ENCODE data around the gene PSME3.

PSME3 gene

DNA sequence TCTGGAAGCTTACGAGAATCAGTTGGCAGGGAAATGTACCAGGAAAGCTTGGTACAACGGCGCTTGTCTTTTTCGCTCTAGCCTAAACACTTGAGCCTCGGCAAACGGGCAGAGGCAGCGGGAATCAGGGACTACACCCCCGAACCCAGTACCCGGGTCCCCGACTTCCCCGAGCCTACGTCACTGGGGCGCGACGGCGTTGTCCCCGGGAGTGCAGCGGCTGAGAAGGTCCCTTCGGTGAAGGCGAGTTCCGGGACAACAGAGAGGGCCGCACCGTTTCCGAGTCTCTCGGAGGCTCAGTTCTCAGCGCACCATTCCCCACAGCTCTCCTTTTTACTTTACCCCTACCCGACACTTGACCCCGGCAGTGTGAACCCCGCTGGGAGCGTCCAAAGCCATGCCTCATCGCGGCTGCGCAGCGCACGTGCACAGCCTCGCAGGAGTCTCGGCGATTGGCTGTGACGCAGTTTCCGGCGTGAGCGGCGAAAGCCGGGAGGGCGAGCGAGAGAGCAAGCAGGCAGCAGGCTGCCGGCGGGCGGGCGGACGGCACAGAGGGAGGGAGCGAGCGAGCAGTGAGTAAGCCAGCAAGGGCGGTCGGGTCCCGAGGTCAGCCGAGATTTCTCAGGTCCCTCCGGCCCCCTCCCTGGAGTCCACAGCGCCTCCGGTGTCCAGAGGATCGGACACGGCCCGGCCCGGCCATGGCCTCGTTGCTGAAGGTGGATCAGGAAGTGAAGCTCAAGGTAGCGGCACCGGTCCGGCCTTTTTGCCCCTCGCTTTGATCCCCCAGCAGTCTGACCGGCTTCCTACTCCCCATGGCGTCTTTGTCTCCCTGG, at the start of gene PSME3:
TSS of gene PSME3 (plus strand) at position 464 of the 833 bp plus-strand sequence. CDS start at position 699, 235 bp downstream.
- DNase-seq: peak; percentile 94

GRCh38 chr17:42783791-42784138, 49.4 kb upstream of the PSME3 start:
- DNase-seq: no peak

GRCh38 chr17:42784409-42784808, 48.8 kb upstream of the PSME3 start:
- peak; percentile 23 for DNase-seq

- DNase-seq: no peak
Observed at GRCh38 chr17:42784811-42785592, 48.2 kb upstream of the PSME3 start.

GRCh38 chr17:42787266-42787665, 45.9 kb upstream of the PSME3 start:
- no peak for DNase-seq

DNA sequence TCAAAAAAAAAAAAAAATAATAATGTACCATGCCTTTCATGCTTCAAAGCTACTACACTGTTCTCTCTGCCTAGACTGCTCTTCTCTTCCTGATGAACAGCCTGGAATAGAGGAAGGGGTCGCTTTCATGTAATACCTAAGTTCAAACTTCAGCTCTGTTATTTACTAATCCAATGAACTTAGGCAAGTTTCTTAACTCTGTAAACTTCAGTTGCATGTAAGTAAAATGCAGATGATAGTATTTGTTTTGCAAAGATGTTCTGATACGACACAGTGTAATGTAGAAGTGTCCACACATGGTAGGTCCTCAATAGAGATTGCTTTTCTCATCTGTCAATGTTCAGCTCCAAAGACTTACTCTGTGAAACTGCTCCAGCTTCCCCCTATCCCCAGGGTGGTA, 41.2 kb upstream of the PSME3 start:
- no peak for DNase-seq

DNA sequence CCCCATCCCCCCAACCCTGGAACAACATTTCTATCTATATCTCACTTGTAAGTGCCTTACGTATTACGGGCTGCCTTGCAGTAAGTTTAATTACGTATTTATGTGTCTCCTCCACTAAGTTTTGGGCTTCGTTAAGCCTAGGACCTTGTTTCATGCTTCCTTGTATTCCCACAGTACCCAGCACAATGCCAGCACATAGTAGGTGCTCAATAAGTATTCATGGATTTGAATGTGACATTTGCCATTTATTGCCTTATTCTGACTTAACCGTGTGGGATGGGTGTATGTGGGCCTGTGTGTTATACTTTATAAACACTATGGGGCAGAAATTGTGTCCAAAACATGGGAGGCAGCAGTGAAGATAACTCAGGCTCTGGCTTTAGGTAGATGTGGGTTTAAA, 40.7 kb upstream of the PSME3 start:
- no peak for DNase-seq

DNA sequence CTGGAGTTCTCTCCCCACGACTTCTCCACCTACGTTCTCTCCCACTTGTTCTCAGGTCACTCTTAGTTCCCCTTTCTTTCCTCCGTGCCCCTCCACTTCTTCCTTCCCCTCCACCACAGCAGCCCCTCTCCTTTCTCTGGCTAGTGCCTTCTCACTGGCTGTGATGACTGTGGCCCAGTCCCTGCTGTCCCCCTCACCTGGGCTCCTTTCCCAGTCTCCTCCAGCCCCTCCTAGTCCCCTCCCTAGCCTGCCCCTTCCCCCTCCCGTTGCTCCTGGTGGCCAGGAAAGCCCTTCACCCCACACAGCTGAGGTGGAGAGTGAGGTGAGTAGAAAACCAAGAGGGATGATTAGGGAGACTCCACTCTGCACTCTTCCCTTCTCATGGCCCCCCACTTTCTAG, 38.1 kb upstream of the PSME3 start:
- DNase-seq: no peak

DNA sequence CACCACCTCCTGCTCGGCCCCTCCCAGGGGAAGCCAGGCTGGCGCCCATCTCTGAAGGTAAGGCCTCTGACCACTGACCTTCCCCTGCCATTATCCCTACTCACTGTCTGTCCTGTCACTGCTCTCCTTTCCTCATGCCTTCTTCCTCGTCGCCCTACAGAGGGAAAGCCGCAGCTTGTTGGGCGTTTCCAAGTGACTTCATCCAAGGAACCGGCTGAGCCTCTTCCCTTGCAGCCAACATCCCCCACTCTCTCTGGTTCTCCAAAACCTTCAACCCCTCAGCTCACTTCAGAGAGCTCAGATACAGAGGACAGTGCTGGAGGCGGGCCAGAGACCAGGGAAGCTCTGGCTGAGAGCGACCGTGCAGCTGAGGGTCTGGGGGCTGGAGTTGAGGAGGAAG, 37.7 kb upstream of the PSME3 start:
- no peak for DNase-seq

- DNase-seq: no peak
Observed at GRCh38 chr17:42796066-42796758, 37.0 kb upstream of the PSME3 start.

- no peak for DNase-seq
Observed at GRCh38 chr17:42797067-42798007, 35.9 kb upstream of the PSME3 start.

DNA sequence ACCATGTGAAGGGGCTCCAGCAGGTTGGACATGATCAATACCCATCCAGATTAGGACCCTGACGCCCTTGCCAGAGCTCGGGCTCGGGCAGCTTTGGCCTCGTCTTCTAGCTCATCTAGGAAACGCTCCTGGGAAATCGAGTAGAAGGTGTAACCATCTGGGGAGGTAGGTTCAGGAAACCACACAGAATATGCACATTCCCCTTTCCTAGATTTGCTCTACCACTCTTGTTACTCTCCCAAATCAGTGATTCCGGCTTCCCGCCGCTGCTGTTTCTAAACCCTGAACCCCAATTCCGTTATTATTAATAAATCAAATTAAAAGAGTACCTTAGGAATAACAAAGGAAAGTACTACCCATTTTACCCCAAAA, 35.2 kb upstream of the PSME3 start:
- no peak for DNase-seq

DNA sequence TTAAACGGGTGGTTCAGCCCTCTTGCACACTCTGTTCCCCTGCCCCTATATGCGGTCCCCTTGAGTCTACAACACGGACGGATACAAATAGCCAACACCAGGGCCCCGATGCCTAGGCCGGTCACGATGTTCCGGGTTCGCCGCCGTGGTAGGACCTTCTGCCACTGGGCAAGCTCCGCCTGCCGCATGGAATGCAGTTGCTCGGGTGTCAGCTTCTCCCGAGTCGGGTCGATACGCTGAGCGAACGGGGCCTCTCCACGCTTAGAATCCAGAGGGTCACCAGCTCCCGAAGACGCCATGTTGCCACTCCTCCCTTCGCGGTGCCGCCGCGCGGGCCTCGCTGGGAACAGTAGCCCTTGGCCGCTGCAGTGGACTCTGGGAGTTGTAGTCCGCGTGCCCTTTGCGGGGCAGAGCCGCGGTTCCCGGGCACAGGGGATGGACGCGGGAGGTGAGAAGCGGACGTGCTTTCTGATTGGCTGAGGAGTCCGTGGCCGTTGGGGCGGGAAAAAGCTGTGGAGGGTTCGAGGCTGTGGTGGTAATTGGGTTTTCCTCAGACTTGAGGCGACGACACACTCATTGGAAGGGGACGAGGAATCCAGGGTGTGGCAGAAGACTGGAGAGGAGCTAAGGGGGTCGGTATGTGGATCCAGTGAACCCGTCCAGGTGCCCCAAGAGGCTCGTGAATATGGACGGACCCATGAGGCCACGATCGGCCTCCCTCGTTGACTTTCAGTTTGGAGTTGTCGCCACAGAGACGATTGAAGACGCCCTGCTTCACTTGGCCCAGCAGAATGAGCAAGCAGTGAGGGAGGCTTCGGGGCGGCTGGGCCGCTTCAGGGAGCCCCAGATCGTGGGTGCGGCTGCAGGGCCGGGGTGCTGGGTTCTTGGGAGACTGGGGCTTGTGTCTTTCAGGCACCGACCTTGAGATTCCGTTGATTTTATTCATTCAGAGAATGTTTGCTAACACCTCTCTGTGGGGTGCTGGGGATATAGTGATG, 34.5 kb upstream of the PSME3 start, which contains the start of the genes CNTD1 and COA3:
TSS of gene CNTD1 (plus strand) at position 479 of the 998 bp plus-strand sequence. CDS start at position 686, 207 bp downstream.
TSS of gene COA3 (minus strand) at position 322 of the 998 bp plus-strand sequence. CDS start at position 299, 23 bp downstream.
- peak; percentile 80 for DNase-seq

- no peak for DNase-seq
Observed at GRCh38 chr17:42803074-42803883, 29.9 kb upstream of the PSME3 start.

GRCh38 chr17:42804918-42805367, 28.3 kb upstream of the PSME3 start:
- DNase-seq: no peak

DNA sequence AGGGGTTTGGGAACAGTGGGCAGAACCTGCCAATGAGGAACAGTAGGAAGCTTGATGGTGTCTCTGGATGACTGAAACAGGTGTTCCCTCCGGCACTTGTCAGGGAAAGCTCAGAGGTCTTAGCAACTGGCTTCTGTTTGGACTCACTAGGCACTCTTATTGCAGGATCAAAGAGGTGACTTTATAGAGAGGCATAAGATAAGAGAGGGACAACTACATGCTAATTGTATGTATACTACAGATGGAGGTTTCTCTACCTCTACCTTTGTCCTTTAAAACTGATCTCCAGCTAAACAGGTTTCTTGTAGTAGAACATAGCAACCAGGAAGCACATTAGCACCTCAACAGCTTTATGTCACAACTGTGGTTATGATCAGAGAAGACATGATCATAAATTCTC, 26.9 kb upstream of the PSME3 start:
- no peak for DNase-seq

DNA sequence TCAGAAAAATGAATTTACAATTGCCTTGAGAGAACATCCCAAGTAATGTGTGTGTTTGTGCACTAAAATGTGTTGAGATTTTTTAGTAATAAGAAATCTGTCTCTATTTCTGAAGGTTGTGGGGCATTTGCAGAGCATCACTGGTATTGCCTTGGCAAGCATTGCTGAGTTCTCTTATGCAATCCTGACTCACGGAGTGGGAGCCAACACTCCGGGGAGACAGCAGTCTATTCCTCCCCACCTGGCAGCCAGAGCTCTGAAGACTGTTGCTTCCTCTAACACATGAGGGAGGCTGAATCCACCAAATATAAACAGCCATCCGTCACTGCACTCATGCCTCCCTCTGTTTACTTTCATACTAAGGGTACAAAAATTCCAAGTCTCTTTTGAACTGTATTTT, 23.9 kb upstream of the PSME3 start:
- DNase-seq: peak; percentile 12

GRCh38 chr17:42814633-42815399, 18.4 kb upstream of the PSME3 start:
- no peak for DNase-seq

DNA sequence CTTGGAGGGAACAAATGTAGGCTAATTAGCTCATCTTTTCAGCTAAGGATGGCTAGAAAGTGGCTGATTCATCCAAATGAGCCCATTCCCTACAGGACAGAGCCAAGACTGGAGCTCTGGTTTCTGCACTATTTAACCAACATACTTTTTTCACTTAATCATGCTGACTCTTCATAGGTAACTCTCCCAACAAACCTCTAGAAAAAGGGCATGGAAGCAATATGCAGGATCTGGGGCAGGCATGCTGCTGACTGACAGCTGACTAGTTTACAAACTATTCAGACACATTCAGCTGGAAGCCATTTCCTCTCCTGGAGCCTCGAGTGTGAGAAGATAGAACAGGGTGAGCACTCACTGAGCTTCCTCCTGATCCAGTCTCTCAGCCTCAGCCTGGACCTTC, 15.3 kb upstream of the PSME3 start:
- no peak for DNase-seq

All from inflammatory macrophage treated with lipopolysaccharide for 4 hours (primary cell).